IMR-90 (cell line): ENCODE results near the gene PHOSPHO2. TPM values are rescaled to one million over a fixed set of nuclear protein-coding genes. Genes with fewer than 3 reads are reported as not detected.
A peak's percentile ranks its signal among the peaks of the same experiment; 100 is the strongest.

Experiments
- ATAC-seq: fragments of 200-7000 bp; cut with Tn5 transposase; 2 replicates; pipeline ENCODE4 v1.9.1; 2020; ENCODE audit warnings: low read depth, mild to moderate bottlenecking, moderate library complexity
- BruUV-seq: library from RNA; stranded (reverse); fragments of 400-500 nt; replicated peaks from 2 replicates; lab custom pipeline; 2021; lab: Mats Ljungman, UMichigan
- CTCF ChIA-PET: fragments of 300-600 bp; formaldehyde crosslinking; extraction: SDS; loops from one replicate; lab custom pipeline; 2021; ENCODE audit warnings: antibody characterized with exemption; lab: Yijun Ruan, JAX
- POLR2A ChIA-PET: fragments of 300-600 bp; sonication (Branson Sonifier 250); formaldehyde crosslinking; loops from one replicate; lab custom pipeline; 2022; ENCODE audit warnings: antibody characterized with exemption; ENCODE audit not compliant: unreplicated experiment; lab: Charles Lee
- DNase-seq: peaks from one replicate; pipeline ENCODE4 v3.0.0; 2013
- H2AFZ ChIP-seq: replicated peaks from 2 replicates; pipeline ENCODE3; 2013; ENCODE audit warnings: low read length, mild to moderate bottlenecking; ENCODE audit not compliant: poor library complexity
- H2AK5ac ChIP-seq: 2 replicates; pipeline ENCODE4 v1.6.1; 2013; ENCODE audit warnings: low read depth, low read length, inconsistent platforms
- H2AK9ac ChIP-seq: replicated peaks from 2 replicates; pipeline ENCODE3; 2013; ENCODE audit warnings: mild to moderate bottlenecking, low read depth, low read length, moderate library complexity; ENCODE audit not compliant: poor library complexity
- H2BK120ac ChIP-seq: 2 replicates; pipeline ENCODE4 v1.6.1; 2013; ENCODE audit warnings: low read depth, low read length, inconsistent platforms
- H2BK15ac ChIP-seq: 3 replicates; pipeline ENCODE4 v1.6.1; 2013; ENCODE audit warnings: low read depth, low read length, inconsistent platforms
- H2BK20ac ChIP-seq: 2 replicates; pipeline ENCODE4 v1.6.1; 2013; ENCODE audit warnings: low read depth, mild to moderate bottlenecking, inconsistent platforms, low read length, moderate library complexity
- H2BK5ac ChIP-seq: 2 replicates; pipeline ENCODE4 v1.6.1; 2013; ENCODE audit warnings: mild to moderate bottlenecking, low read depth, low read length, inconsistent platforms; ENCODE audit not compliant: poor library complexity, severe bottlenecking
- H3K14ac ChIP-seq: replicated peaks from 2 replicates; pipeline ENCODE4 v1.6.1; 2013; ENCODE audit warnings: low read depth, low read length, inconsistent platforms
- H3K18ac ChIP-seq: 2 replicates; pipeline ENCODE4 v1.6.1; 2013; ENCODE audit warnings: low read depth, low read length, control low read depth
- H3K23ac ChIP-seq: 2 replicates; pipeline ENCODE4 v1.6.1; 2013; ENCODE audit warnings: low read depth, low read length, inconsistent platforms
- H3K27ac ChIP-seq: 2 replicates; pipeline ENCODE4 v1.5.1; 2013; ENCODE audit warnings: mild to moderate bottlenecking, control low read depth, low read length; ENCODE audit not compliant: insufficient read depth
- H3K27me3 ChIP-seq: 2 replicates; pipeline ENCODE4 v1.6.1; 2013; ENCODE audit warnings: low read length; ENCODE audit not compliant: control insufficient read depth, insufficient read depth
- H3K36me3 ChIP-seq: 2 replicates; pipeline ENCODE4 v1.6.1; 2013; ENCODE audit warnings: low read length, mixed read lengths; ENCODE audit not compliant: control insufficient read depth, insufficient read depth
- H3K4ac ChIP-seq: 2 replicates; pipeline ENCODE4 v1.6.1; 2013; ENCODE audit warnings: low read depth, low read length, inconsistent platforms
- H3K4me1 ChIP-seq: 2 replicates; pipeline ENCODE4 v1.6.1; 2013; ENCODE audit warnings: low read length, mixed read lengths; ENCODE audit not compliant: control insufficient read depth, insufficient read depth
- H3K4me2 ChIP-seq: 2 replicates; pipeline ENCODE4 v1.6.1; 2013; ENCODE audit warnings: low read depth, mild to moderate bottlenecking, control low read depth, low read length, moderate library complexity
- H3K4me3 ChIP-seq: 2 replicates; pipeline ENCODE4 v1.5.1; 2013; ENCODE audit warnings: low read depth, mild to moderate bottlenecking, control low read depth, low read length, moderate library complexity; ENCODE audit not compliant: insufficient read depth
- H3K56ac ChIP-seq: 2 replicates; pipeline ENCODE4 v1.6.1; 2013; ENCODE audit warnings: low read length, inconsistent platforms; ENCODE audit not compliant: insufficient read depth; ENCODE audit errors: extremely low read depth
- H3K79me1 ChIP-seq, 2 experiments: 2 replicates each; pipeline ENCODE4 v1.6.1; 2013; ENCODE audit warnings: low read length in 2 of 2, inconsistent platforms in 1 of 2, low read depth in 1 of 2
- H3K9ac ChIP-seq: 2 replicates; pipeline ENCODE4 v1.6.1; 2013; ENCODE audit warnings: low read depth, low read length, control low read depth
- H3K9me1 ChIP-seq: 2 replicates; pipeline ENCODE4 v1.6.1; 2013; ENCODE audit warnings: low read length, inconsistent platforms; ENCODE audit not compliant: insufficient read depth
- H3K9me3 ChIP-seq: 2 replicates; pipeline ENCODE4 v1.6.1; 2013; ENCODE audit warnings: low read length; ENCODE audit not compliant: control insufficient read depth, insufficient read depth
- H4K20me1 ChIP-seq: 2 replicates; pipeline ENCODE4 v1.6.1; 2013; ENCODE audit warnings: low read length, inconsistent platforms; ENCODE audit not compliant: insufficient read depth
- H4K5ac ChIP-seq: 2 replicates; pipeline ENCODE4 v1.6.1; 2013; ENCODE audit warnings: mild to moderate bottlenecking, low read depth, low read length, control low read depth
- H4K8ac ChIP-seq, 2 experiments: 2 replicates each; pipeline ENCODE4 v1.6.1; 2013; ENCODE audit warnings: low read depth in 2 of 2, low read length in 2 of 2, control low read depth in 1 of 2, inconsistent platforms in 1 of 2
- H4K91ac ChIP-seq: 2 replicates; pipeline ENCODE4 v1.6.1; 2013; ENCODE audit warnings: low read depth, low read length, inconsistent platforms; ENCODE audit not compliant: insufficient read depth
- BHLHE40 ChIP-seq: fragments of 150-350 bp; IDR thresholded peaks from 2 replicates; pipeline ENCODE4 v1.6.1; 2016; ENCODE audit warnings: mild to moderate bottlenecking, low read depth, low read length
- CHD1 ChIP-seq: IDR thresholded peaks from 2 replicates; pipeline ENCODE4 v1.6.1; 2012; ENCODE audit warnings: low read depth, low read length, improper control_type of control experiment
- FOS ChIP-seq: fragments of 150-350 bp; IDR thresholded peaks from 2 replicates; pipeline ENCODE4 v1.6.1; 2016; ENCODE audit warnings: low read depth, low read length
- MAFK ChIP-seq: IDR thresholded peaks from 2 replicates; pipeline ENCODE4 v1.6.1; 2012; ENCODE audit warnings: low read depth, low read length, improper control_type of control experiment
- MAZ ChIP-seq: IDR thresholded peaks from 2 replicates; pipeline ENCODE4 v1.6.1; 2012; ENCODE audit warnings: low read depth, mild to moderate bottlenecking, low read length, improper control_type of control experiment, moderate library complexity, borderline replicate concordance
- MXI1 ChIP-seq: IDR thresholded peaks from 2 replicates; pipeline ENCODE4 v1.6.1; 2012; ENCODE audit warnings: low read depth, mild to moderate bottlenecking, low read length, moderate library complexity, borderline replicate concordance
- NFE2L2 ChIP-seq: fragments of 150-350 bp; IDR thresholded peaks from 2 replicates; pipeline ENCODE4 v1.6.1; 2016; ENCODE audit warnings: low read depth, mild to moderate bottlenecking, low read length
- POLR2A ChIP-seq: IDR thresholded peaks from 2 replicates; pipeline ENCODE4 v1.6.1; 2012; ENCODE audit warnings: mild to moderate bottlenecking, low read depth, low read length
- RCOR1 ChIP-seq: IDR thresholded peaks from 2 replicates; pipeline ENCODE4 v1.6.1; 2012; ENCODE audit warnings: mild to moderate bottlenecking, low read length, improper control_type of control experiment; ENCODE audit not compliant: insufficient replicate concordance
- WGBS, 2 experiments: methylation state at CpG; one replicate each; pipeline versions ENCODE4 v1.1.5 to v1.1.7; 2013; ENCODE audit warnings: missing lambda C conversion rate in 2 of 2; ENCODE audit not compliant: insufficient read length in 1 of 2; ENCODE audit errors: extremely low coverage in 2 of 2; 5-methylcytosine and 5-hydroxymethylcytosine counted together
- dilution Hi-C: fragments of 300-500 bp; cut with HindIII; formaldehyde crosslinking; loops from one replicate; pipeline ENCODE4 v1.14.3; 2018; ENCODE audit warnings: low sequenced_read_pairs; ENCODE audit not compliant: unreplicated experiment
- in situ Hi-C: fragments of 300-500 bp; cut with MboI; formaldehyde crosslinking; loops from 3 replicates; pipeline ENCODE4 v1.14.3; 2019; ENCODE audit warnings: low sequenced_read_pairs, inconsistent platforms, mixed read lengths
- intact Hi-C: fragments of 100-400 bp; cut with micrococcal nuclease; formaldehyde crosslinking; loops from 2 replicates; pipeline ENCODE4 v1.10.0; 2022
- polyA plus RNA-seq, 3 experiments: library from polyadenylated mRNA; depleted of rRNA; stranded (reverse); fragments of >200 nt; gene quantifications; 2 replicates each; pipeline ENCODE4 v1.2.3, GENCODE V29; 2012; ENCODE audit warnings: low replicate concordance in 1 of 3
- total RNA-seq: library from RNA; depleted of rRNA; stranded (reverse); fragments of >200 nt; gene quantifications from 2 replicates; pipeline ENCODE4 v1.2.3, GENCODE V29; 2012
- TF ChIP-seq, protein P1 (sequence below): fragments of 150-350 bp; IDR thresholded peaks from 2 replicates; pipeline ENCODE4 v1.6.1; 2016; ENCODE audit warnings: low read depth, mild to moderate bottlenecking, low read length, moderate library complexity, borderline replicate concordance

PHOSPHO2 gene
- total and polyA plus RNA-seq, 2 of the 4 experiments (the other 2 are of a cell fraction): 0.48 to 0.54 TPM

DNA sequence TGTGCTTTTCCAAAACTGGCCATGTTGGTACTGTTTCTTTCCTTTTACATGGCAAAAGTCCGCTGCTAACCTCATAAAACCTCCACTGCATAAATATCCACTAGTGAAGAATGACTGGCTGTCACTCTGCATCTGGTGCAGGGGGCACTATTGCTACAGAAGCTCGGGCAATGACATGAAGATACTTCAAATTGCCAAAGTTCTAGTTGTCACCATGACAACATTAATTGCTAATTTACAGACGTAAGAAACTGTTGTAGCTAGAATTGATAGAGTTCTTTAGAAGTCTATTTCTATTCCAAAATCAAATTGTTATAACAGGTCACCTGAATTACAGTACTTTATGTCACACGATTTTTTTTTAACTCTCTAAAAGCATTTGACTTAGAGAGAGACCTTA lies 909 bp upstream of the PHOSPHO2 start:
- Histone ChIP-seq H3K79me1 (peaks cover 5 to 7% of the 10 kb centered on the region in 2 experiments; a peak in 1 of 4 replicates), H2AK5ac (no peak overlapping the region), H3K36me3 (no peaks in the 10 kb centered on the region), H3K14ac (no peak overlapping the region), H2BK120ac (no peak overlapping the region), H2AK9ac (no peak overlapping the region), H3K23ac (no peak overlapping the region), H4K5ac (no peak overlapping the region), H2BK20ac (no peak overlapping the region), H3K4ac (no peak overlapping the region), H2AFZ (no peak overlapping the region), H3K27ac (no peak overlapping the region), H4K8ac (no peak overlapping the region), H3K9ac (no peak overlapping the region), H2BK5ac (no peak overlapping the region), H3K4me2 (peak overlapping the region; percentile 47; the same call in 1 of the 2 replicates), H4K91ac (no peak overlapping the region), H3K4me3 (no peak overlapping the region), H3K27me3 (no peaks in the 10 kb centered on the region), H2BK15ac (no peak overlapping the region), H3K56ac (no peak overlapping the region), H3K9me3 (no peaks in the 10 kb centered on the region), H3K9me1 (no peaks in the 10 kb centered on the region), H3K18ac (no peak overlapping the region), H4K20me1 (no peaks in the 10 kb centered on the region), H3K4me1 (no peaks in the 10 kb centered on the region; the same call in 1 of the 2 replicates)
- dilution Hi-C loops (no loop called here), in situ Hi-C loops (no loop called here), intact Hi-C loops (no loop called here)
- ChIA-PET CTCF (interaction anchor here (0.8 kb wide), 1 partner anchor 72 kb away, joined by 3 read pairs; no protein-coding TSS in a partner anchor), POLR2A (no interaction called here)
- TF ChIP-seq POLR2A: no peak
- TF ChIP-seq MAFK: no peak
- no peak for TF ChIP-seq MAZ
- TF ChIP-seq, protein P1, sequence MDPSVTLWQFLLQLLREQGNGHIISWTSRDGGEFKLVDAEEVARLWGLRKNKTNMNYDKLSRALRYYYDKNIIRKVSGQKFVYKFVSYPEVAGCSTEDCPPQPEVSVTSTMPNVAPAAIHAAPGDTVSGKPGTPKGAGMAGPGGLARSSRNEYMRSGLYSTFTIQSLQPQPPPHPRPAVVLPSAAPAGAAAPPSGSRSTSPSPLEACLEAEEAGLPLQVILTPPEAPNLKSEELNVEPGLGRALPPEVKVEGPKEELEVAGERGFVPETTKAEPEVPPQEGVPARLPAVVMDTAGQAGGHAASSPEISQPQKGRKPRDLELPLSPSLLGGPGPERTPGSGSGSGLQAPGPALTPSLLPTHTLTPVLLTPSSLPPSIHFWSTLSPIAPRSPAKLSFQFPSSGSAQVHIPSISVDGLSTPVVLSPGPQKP: no peak
- no peak for TF ChIP-seq CHD1
- TF ChIP-seq NFE2L2: no peak
- no peak for TF ChIP-seq BHLHE40
- TF ChIP-seq RCOR1: no peak
- TF ChIP-seq MXI1: no peak
- TF ChIP-seq FOS: no peak
- WGBS, 2 experiments: no CpG with 5 or more reads among the region's 4 CpGs
- no peak for ATAC-seq
- DNase-seq: no peak
- BruUV-seq: no TSS peak
